Activated CD8-positive, alpha-beta T cell treated with anti-CD3 and anti-CD28 coated beads for 36 hours (primary cell): ENCODE results near the gene BAX. TPM values are rescaled to one million over a fixed set of nuclear protein-coding genes. Genes with fewer than 3 reads are reported as not detected.
A peak's percentile ranks its signal among the peaks of the same experiment; 100 is the strongest.

ENCODE experiments used
- ATAC-seq: fragments of 200-7000 bp; cut with Tn5 transposase; one replicate; pipeline ENCODE4 v1.10.0; 2021; ENCODE audit warnings: mild to moderate bottlenecking, moderate library complexity
- CTCF ChIA-PET: fragments of 350-600 bp; sonication (Branson Sonifier 250); formaldehyde crosslinking; loops from one replicate; lab custom pipeline; 2021; ENCODE audit warnings: antibody characterized with exemption; lab: Charles Lee
- POLR2A ChIA-PET: fragments of 350-600 bp; sonication (Branson Sonifier 250); formaldehyde crosslinking; loops from one replicate; lab custom pipeline; 2021; ENCODE audit warnings: antibody characterized with exemption; lab: Charles Lee
- DNase-seq: peaks from one replicate; pipeline ENCODE4 v3.0.0-alpha.2; 2020
- H3K27ac Mint-ChIP-seq: one replicate; pipeline ENCODE4 v1.8.0; 2021; ENCODE audit warnings: mild to moderate bottlenecking, mixed read lengths
- H3K27me3 Mint-ChIP-seq: one replicate; pipeline ENCODE4 v1.8.0; 2021; ENCODE audit warnings: mixed read lengths
- H3K36me3 Mint-ChIP-seq: one replicate; pipeline ENCODE4 v1.8.0; 2021; ENCODE audit warnings: low read depth, mixed read lengths
- H3K4me1 Mint-ChIP-seq: one replicate; pipeline ENCODE4 v1.8.0; 2021; ENCODE audit warnings: low read depth, mixed read lengths
- H3K4me3 Mint-ChIP-seq: one replicate; pipeline ENCODE4 v1.8.0; 2021; ENCODE audit warnings: mild to moderate bottlenecking, moderate library complexity, mixed read lengths
- H3K9me3 Mint-ChIP-seq: one replicate; pipeline ENCODE4 v1.8.0; 2021; ENCODE audit warnings: mixed read lengths
- intact Hi-C: fragments of 100-400 bp; cut with micrococcal nuclease; formaldehyde crosslinking; loops from one replicate; pipeline ENCODE4 v1.10.0; 2022
- total RNA-seq, 2 experiments: library from RNA; stranded (reverse); gene quantifications; one replicate each; pipeline ENCODE4 v1.2.3, GENCODE V29; 2021
- TF ChIP-seq, protein P1 (sequence below): fragments of 200-600 bp; IDR thresholded peaks from one replicate; pipeline ENCODE4 v1.8.0; 2022; ENCODE audit warnings: antibody characterized with exemption, mild to moderate bottlenecking

Gene BAX
- total RNA-seq, 2 experiments from 2014 or later: 182 to 189 TPM

GRCh38 chr19:48969276-48970138 lies 14.8 kb downstream of the BAX start:
- TF ChIP-seq, protein P1, sequence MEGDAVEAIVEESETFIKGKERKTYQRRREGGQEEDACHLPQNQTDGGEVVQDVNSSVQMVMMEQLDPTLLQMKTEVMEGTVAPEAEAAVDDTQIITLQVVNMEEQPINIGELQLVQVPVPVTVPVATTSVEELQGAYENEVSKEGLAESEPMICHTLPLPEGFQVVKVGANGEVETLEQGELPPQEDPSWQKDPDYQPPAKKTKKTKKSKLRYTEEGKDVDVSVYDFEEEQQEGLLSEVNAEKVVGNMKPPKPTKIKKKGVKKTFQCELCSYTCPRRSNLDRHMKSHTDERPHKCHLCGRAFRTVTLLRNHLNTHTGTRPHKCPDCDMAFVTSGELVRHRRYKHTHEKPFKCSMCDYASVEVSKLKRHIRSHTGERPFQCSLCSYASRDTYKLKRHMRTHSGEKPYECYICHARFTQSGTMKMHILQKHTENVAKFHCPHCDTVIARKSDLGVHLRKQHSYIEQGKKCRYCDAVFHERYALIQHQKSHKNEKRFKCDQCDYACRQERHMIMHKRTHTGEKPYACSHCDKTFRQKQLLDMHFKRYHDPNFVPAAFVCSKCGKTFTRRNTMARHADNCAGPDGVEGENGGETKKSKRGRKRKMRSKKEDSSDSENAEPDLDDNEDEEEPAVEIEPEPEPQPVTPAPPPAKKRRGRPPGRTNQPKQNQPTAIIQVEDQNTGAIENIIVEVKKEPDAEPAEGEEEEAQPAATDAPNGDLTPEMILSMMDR: no peak
- DNase-seq: peak; percentile 26
- Mint-ChIP-seq H3K36me3 (peaks cover 43% of the 10 kb centered on the region), H3K27me3 (no peaks in the 10 kb centered on the region), H3K9me3 (no peaks in the 10 kb centered on the region), H3K27ac (peak overlapping the region; percentile 11), H3K4me1 (peaks cover 26% of the 10 kb centered on the region), H3K4me3 (no peak overlapping the region)
- intact Hi-C loops: loop anchor here (5.0 to 10.0 kb wide), 2 partner anchors 95 to 172 kb away; partner anchors contain the start of gene PPP1R15A
- no peak for ATAC-seq
- POLR2A ChIA-PET: interaction anchor here (1.2 to 6.2 kb wide), 4 partner anchors 89 to 174 kb away, joined by 4 to 53 read pairs (median 8); partner anchors contain the start of gene PPP1R15A
- CTCF ChIA-PET: interaction anchor here (1.1 to 3.8 kb wide), 15 partner anchors 7 to 181 kb away, joined by 4 to 32 read pairs (median 12); partner anchors contain the start of genes BAX, DHDH, GYS1 and HSD17B14

GRCh38 chr19:48970139-48970766 lies 15.6 kb downstream of the BAX start:
- Mint-ChIP-seq H3K27ac (peak overlapping the region; percentile 11), H3K4me1 (peaks cover 23% of the 10 kb centered on the region), H3K27me3 (no peaks in the 10 kb centered on the region), H3K9me3 (no peaks in the 10 kb centered on the region), H3K36me3 (peaks cover 43% of the 10 kb centered on the region), H3K4me3 (no peak overlapping the region)
- intact Hi-C loops: no loop called here
- TF ChIP-seq, protein P1: no peak
- ATAC-seq: no peak
- DNase-seq: no peak
- ChIA-PET CTCF (interaction anchor here (0.6 to 2.6 kb wide), 43 partner anchors 8 to 296 kb away, joined by 3 to 32 read pairs (median 4); partner anchors contain the start of genes BAX, BCAT2, DHDH and GYS1), POLR2A (interaction anchor here (0.6 to 1.5 kb wide), 9 partner anchors 8 to 174 kb away, joined by 3 to 10 read pairs (median 4); partner anchors contain the start of genes NUCB1 and PPP1R15A)

GRCh38 chr19:48970923-48971395 lies 16.3 kb downstream of the BAX start:
- Mint-ChIP-seq H3K4me1 (peaks cover 20% of the 10 kb centered on the region), H3K27me3 (no peaks in the 10 kb centered on the region), H3K36me3 (peaks cover 38% of the 10 kb centered on the region), H3K27ac (peak overlapping the region; percentile 46), H3K4me3 (no peak overlapping the region), H3K9me3 (no peaks in the 10 kb centered on the region)
- DNase-seq (peak; percentile 93), ATAC-seq (peak; percentile 83)
- TF ChIP-seq, protein P1: peak; percentile 95
- POLR2A ChIA-PET: interaction anchor here (0.6 to 1.5 kb wide), 8 partner anchors 9 to 175 kb away, joined by 3 to 10 read pairs (median 4); partner anchors contain the start of genes NUCB1 and PPP1R15A
- intact Hi-C loops: no loop called here
- CTCF ChIA-PET: interaction anchor here (0.6 to 2.6 kb wide), 43 partner anchors 9 to 296 kb away, joined by 3 to 32 read pairs (median 4); partner anchors contain the start of genes BAX, BCAT2, DHDH and GYS1

- POLR2A ChIA-PET: interaction anchor here (1.2 to 4.9 kb wide), 3 partner anchors 10 to 16 kb away, joined by 4 to 36 read pairs (median 8); partner anchors contain the start of gene FTL
- ATAC-seq (peak; percentile 62), DNase-seq (peak; percentile 78)
- CTCF ChIA-PET: interaction anchor here (0.9 to 10.0 kb wide), 10 partner anchors 9 to 188 kb away, joined by 3 to 101 read pairs (median 6); partner anchors contain the start of genes BAX, GYS1 and RUVBL2
- peaks cover 17% of the 10 kb centered on the region for H3K4me1 Mint-ChIP-seq
- TF ChIP-seq, protein P1: peak; percentile 26
- no peaks in the 10 kb centered on the region for H3K27me3 Mint-ChIP-seq
- intact Hi-C loops: no loop called here
- peaks cover 24% of the 10 kb centered on the region for H3K36me3 Mint-ChIP-seq
- no peak overlapping the region for H3K4me3 Mint-ChIP-seq
- H3K9me3 Mint-ChIP-seq: no peaks in the 10 kb centered on the region
- peak overlapping the region; percentile 46 for H3K27ac Mint-ChIP-seq
These were observed 21.5 kb downstream of the BAX start for GRCh38 chr19:48975947-48976847.
